Psoas muscle (tissue), 8 donors: ENCODE measurements around the gene CBFB. TPM values are rescaled to one million over a fixed set of nuclear protein-coding genes. Genes with fewer than 3 reads are reported as not detected.

Experiments used
- ATAC-seq, 4 donors: fragments of 200-7000 bp; cut with Tn5 transposase; one replicate each; pipeline ENCODE4 v1.9.1; 2020; ENCODE audit warnings: moderate library complexity in 3 of 4, mild to moderate bottlenecking in 2 of 4
- DNase-seq, 2 donors: peaks; one replicate each; pipeline ENCODE4 v3.0.0-alpha.2; 2020
- H3K27ac ChIP-seq: fragments of 200-600 bp; one replicate; pipeline ENCODE4 v1.8.0; 2022
- H3K27me3 ChIP-seq, 3 donors: fragments of 200-600 bp in 1 of 3; one replicate each; pipeline versions ENCODE4 v1.6.1 to v1.8.0; 2013 to 2022; ENCODE audit warnings: low read length in 2 of 3, mild to moderate bottlenecking in 2 of 3, moderate library complexity in 1 of 3; ENCODE audit not compliant: insufficient read depth in 3 of 3
- H3K36me3 ChIP-seq, 2 donors: fragments of 200-600 bp in 1 of 2; one replicate each; pipeline versions ENCODE4 v1.6.1 to v1.8.0; 2013 to 2022; ENCODE audit warnings: low read depth in 1 of 2, mild to moderate bottlenecking in 1 of 2, moderate library complexity in 1 of 2; ENCODE audit not compliant: insufficient read depth in 1 of 2
- H3K4me1 ChIP-seq: fragments of 200-600 bp; one replicate; pipeline ENCODE4 v1.8.0; 2022
- H3K4me3 ChIP-seq: fragments of 200-600 bp; one replicate; pipeline ENCODE4 v1.8.0; 2022; ENCODE audit warnings: mild to moderate bottlenecking
- H3K9me3 ChIP-seq: fragments of 200-600 bp; one replicate; pipeline ENCODE4 v1.8.0; 2022
- WGBS, 3 donors: extraction: QIAGEN DNeasy Blood & Tissue Kit; methylation state at CpG; one replicate each; pipeline versions ENCODE4 v1.1.6 to v1.1.7; 2013; 5-methylcytosine and 5-hydroxymethylcytosine counted together
- intact Hi-C, 2 donors: fragments of 100-400 bp; cut with DNase I; formaldehyde crosslinking; loops; one replicate each; pipeline versions ENCODE4 v1.11.0 to v1.14.2; 2022
- polyA plus RNA-seq, 3 donors: library from polyadenylated mRNA; stranded (reverse); fragments of 200-250 nt; gene quantifications; one replicate each; pipeline ENCODE4 v1.2.3, GENCODE V29; 2013
- total RNA-seq, 4 donors: library from RNA; stranded (reverse); fragmentation: NEBNext Ultra II Directional in 2 of 4; extraction: Animal tissue kit (Norgen Biotek cat#: 25700) in 2 of 4; gene quantifications; one replicate each; pipeline versions ENCODE4 v1.2.1 to v1.2.4, GENCODE V29; 2021 to 2023
- TF ChIP-seq, protein P1 (sequence below): fragments of 200-600 bp; IDR thresholded peaks from one replicate; pipeline ENCODE4 v1.8.0; 2022; ENCODE audit warnings: antibody characterized with exemption
- donor health status: healthy with polysubstance abuse.
- donor health status: DM: no; HTN: no; CAD: no; lungs with moderate emphysema.
- donor health status: Bipolar disorder and iron deficiency.
- donor health status: healthy.
- donor health status: DM: yes; HTN: yes; CAD: no.
- donor health status: DM: no; HTN: no; CAD: no.
- donor health status: DM: no; HTN: no; CAD: no.
- donor health status: DM: yes; HTN: yes; CAD: no.

CBFB gene
- total and polyA plus RNA-seq, 7 donors = 24.3 to 66.1 (median 51.4) TPM

DNA sequence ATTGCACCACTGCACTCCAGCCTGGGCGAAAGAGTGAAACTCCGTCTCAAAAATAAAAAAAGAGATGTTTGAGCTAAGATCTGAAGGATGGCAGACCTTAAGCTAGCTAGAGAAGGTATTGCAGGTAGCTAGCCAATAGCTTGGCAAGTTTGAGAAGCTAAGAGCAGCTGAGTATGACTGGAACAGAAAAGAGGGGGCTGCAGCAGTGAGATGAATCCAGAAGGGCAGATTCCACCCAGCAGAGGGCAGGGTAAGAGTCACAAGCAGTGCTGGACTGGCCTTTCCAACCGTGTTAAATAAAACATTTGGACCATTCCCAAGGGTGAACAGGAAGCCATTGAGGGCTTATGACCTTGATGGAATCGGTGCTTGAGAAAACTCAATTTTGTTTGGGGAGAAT is 75.1 kb downstream of the CBFB start:
- Histone ChIP-seq H3K4me3 (no peak overlapping the region), H3K27me3 (no peaks in the 10 kb centered on the region), H3K27ac (no peak overlapping the region), H3K9me3 (no peaks in the 10 kb centered on the region), H3K4me1 (peaks cover 6% of the 10 kb centered on the region), H3K36me3 (peaks cover 0 to 19% of the 10 kb centered on the region in 2 donors)
- intact Hi-C loops = loop anchor here (5.0 to 10.0 kb wide), 3 partner anchors 87 to 127 kb away; no protein-coding TSS in a partner anchor
- ATAC-seq (peak in 3 of 4 donors; percentile 60 to 75 (median 63)), DNase-seq (no peak)
- WGBS, 3 donors = 44 to 52% (median 50%) methylated on average over 4 of the region's 4 CpGs
- TF ChIP-seq, protein P1, sequence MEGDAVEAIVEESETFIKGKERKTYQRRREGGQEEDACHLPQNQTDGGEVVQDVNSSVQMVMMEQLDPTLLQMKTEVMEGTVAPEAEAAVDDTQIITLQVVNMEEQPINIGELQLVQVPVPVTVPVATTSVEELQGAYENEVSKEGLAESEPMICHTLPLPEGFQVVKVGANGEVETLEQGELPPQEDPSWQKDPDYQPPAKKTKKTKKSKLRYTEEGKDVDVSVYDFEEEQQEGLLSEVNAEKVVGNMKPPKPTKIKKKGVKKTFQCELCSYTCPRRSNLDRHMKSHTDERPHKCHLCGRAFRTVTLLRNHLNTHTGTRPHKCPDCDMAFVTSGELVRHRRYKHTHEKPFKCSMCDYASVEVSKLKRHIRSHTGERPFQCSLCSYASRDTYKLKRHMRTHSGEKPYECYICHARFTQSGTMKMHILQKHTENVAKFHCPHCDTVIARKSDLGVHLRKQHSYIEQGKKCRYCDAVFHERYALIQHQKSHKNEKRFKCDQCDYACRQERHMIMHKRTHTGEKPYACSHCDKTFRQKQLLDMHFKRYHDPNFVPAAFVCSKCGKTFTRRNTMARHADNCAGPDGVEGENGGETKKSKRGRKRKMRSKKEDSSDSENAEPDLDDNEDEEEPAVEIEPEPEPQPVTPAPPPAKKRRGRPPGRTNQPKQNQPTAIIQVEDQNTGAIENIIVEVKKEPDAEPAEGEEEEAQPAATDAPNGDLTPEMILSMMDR = peak; percentile 32

DNA sequence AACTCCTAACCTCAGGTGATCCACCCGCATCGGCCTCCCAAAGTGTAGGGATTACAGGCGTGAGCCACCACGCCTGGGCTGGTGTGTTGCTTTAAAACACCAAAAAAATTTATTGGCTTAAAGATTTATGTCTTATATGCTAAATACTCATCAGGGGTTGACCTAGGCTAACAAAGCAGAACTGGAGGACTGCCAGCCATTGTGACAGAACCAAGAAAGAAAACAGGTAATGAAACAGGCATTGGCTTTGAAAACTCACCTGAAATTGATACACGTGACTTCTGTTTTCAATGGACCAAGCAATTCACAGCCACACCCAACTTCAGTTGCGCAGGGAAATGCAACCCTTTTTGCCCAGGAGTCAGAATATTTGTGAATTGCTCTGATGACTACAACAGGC is 75.9 kb downstream of the CBFB start:
- 86 to 91% (median 90%) methylated on average over 6 of the region's 6 CpGs for WGBS, 3 donors
- TF ChIP-seq, protein P1 = no peak
- intact Hi-C loops = loop anchor here (5.0 to 10.0 kb wide), 3 partner anchors 88 to 128 kb away; no protein-coding TSS in a partner anchor
- peaks cover 9% of the 10 kb centered on the region for H3K4me1 ChIP-seq
- no peak overlapping the region for H3K27ac ChIP-seq
- ATAC-seq (no peak), DNase-seq (no peak)
- H3K9me3 ChIP-seq = no peaks in the 10 kb centered on the region
- peaks cover 0 to 11% of the 10 kb centered on the region in 2 donors for H3K36me3 ChIP-seq
- H3K4me3 ChIP-seq = no peak overlapping the region
- H3K27me3 ChIP-seq = no peaks in the 10 kb centered on the region

DNA sequence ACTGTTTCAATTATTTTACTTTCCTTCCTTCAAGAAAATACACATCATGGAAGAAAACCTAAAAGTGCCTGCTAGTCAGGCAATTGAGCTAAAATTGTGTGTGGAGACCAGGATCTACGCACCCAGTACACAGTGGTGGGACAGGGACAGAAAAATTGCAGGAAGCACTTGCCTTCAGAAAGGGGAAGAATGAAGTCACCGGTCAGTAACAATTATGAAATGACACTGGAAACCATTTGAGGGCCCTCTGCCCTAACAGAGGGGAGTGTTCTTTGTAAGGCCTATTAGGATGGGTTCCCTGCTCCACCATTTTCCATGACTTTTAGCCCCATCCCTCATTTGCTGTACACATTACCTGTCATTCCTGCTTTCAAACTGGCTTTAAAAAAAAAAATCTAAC is 76.3 kb downstream of the CBFB start:
- Histone ChIP-seq H3K27me3 (no peaks in the 10 kb centered on the region), H3K36me3 (peaks cover 0 to 7% of the 10 kb centered on the region in 2 donors), H3K27ac (no peak overlapping the region), H3K4me1 (peaks cover 7% of the 10 kb centered on the region), H3K9me3 (no peaks in the 10 kb centered on the region), H3K4me3 (no peak overlapping the region)
- TF ChIP-seq, protein P1 = no peak
- WGBS, 3 donors = 59 to 70% (median 65%) methylated on average over 2 of the region's 2 CpGs
- intact Hi-C loops = loop anchor here in 1 of 2 donors (10.0 kb wide), 1 partner anchor 90 kb away; no protein-coding TSS in a partner anchor
- ATAC-seq (no peak), DNase-seq (no peak)

DNA sequence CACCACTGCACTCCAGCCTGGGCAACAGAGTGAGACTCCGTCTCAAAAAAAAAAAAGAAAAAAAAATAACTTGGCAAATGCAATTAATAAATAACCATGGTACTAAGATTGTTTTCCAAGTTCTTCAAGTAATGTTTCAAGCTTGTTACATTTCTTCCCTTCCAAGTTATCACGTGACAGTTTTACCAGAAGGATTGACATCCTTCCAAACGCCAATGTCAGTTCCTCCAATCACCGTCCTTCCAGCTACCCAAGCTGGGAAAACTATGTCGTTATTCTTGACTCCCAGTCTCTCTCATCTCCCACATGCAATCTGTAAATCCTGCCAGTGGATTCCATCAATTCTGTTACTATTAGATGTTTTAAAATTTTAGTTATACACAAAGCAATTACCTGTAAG is 76.9 kb downstream of the CBFB start:
- no peaks in the 10 kb centered on the region for H3K9me3 ChIP-seq
- intact Hi-C loops = loop anchor here in 1 of 2 donors (10.0 kb wide), 1 partner anchor 91 kb away; no protein-coding TSS in a partner anchor
- peak overlapping the region; percentile 6 for H3K27ac ChIP-seq
- H3K4me3 ChIP-seq = no peak overlapping the region
- H3K4me1 ChIP-seq = peaks cover 7% of the 10 kb centered on the region
- TF ChIP-seq, protein P1 = no peak
- DNase-seq = no peak
- ATAC-seq = no peak
- peaks cover 0 to 6% of the 10 kb centered on the region in 2 donors for H3K36me3 ChIP-seq
- 16 to 29% (median 28%) methylated on average over 4 to 5 of the region's 5 CpGs for WGBS, 3 donors
- no peaks in the 10 kb centered on the region for H3K27me3 ChIP-seq

DNA sequence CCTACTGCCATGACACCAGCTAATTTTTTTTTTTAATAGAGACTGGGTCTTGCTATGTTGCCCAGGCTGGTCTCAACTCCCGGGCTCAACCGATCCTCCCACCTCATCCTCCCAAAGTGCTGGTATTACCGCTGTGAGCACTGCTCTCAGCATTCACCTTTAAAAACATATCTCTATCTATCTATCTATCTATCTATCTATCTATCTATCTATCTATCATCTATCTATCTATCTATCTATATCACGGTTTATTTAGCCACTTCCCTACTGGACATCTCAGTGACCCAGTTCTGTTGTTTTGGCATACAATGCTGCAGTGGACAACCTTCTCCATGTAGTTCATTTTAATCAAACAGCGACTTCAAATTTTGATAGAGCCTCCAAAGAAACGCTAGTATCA is 79.5 kb downstream of the CBFB start:
- Histone ChIP-seq H3K36me3 (peaks cover 0 to 9% of the 10 kb centered on the region in 2 donors), H3K9me3 (no peaks in the 10 kb centered on the region), H3K4me3 (no peak overlapping the region), H3K27me3 (no peaks in the 10 kb centered on the region), H3K4me1 (peaks cover 25% of the 10 kb centered on the region), H3K27ac (peak overlapping the region; percentile 81)
- TF ChIP-seq, protein P1 = no peak
- intact Hi-C loops = loop anchor here in 1 of 2 donors (10.0 kb wide), 1 partner anchor 94 kb away; no protein-coding TSS in a partner anchor
- no peak for DNase-seq
- no peak for ATAC-seq
- 96 to 97% (median 96%) methylated on average over 6 of the region's 6 CpGs for WGBS, 3 donors
